ENCODE measurements around the gene TMED6. TPM values are rescaled to one million over a fixed set of nuclear protein-coding genes. Genes with fewer than 3 reads are reported as not detected.

Gene TMED6
- total RNA-seq, 4 donors from 2014 or later: not detected

DNA sequence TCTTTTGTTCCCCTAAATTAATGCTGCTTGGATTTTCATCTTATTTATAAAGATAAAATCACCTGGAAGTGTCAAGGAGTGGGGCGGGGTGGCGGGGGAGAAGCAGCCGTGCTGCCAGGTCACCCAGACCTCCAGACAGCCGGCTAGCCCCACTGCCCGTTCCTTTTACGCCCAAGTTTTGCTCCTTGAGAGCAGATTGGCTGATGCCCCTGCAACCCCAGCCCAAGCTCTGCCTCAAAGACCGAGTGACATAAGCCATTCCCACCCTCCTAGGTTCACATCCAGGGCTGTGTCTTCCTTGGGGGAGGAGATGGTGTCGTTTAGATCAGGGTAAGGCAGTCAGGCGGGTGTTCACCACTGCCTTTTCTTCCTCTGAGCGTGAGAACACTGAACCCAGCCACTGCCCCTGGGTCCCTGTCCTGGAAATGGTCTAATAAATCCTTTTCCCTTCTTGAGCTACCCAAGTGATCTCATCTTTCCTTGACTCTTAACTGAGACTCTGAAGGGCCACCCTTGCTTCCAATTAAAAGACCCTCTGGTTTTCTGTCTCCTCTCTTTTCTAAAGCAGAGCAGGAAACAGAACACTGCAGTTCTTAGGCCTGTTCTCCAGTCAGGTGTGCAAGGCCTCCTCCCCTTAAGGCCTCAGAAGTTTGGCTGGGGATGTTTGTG, 26.9 kb downstream of the TMED6 start:
- TF ChIP-seq POLR2A (IDR thresholded peaks at IDR 0.05): no peak
- TF ChIP-seq, protein P1, sequence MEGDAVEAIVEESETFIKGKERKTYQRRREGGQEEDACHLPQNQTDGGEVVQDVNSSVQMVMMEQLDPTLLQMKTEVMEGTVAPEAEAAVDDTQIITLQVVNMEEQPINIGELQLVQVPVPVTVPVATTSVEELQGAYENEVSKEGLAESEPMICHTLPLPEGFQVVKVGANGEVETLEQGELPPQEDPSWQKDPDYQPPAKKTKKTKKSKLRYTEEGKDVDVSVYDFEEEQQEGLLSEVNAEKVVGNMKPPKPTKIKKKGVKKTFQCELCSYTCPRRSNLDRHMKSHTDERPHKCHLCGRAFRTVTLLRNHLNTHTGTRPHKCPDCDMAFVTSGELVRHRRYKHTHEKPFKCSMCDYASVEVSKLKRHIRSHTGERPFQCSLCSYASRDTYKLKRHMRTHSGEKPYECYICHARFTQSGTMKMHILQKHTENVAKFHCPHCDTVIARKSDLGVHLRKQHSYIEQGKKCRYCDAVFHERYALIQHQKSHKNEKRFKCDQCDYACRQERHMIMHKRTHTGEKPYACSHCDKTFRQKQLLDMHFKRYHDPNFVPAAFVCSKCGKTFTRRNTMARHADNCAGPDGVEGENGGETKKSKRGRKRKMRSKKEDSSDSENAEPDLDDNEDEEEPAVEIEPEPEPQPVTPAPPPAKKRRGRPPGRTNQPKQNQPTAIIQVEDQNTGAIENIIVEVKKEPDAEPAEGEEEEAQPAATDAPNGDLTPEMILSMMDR (IDR thresholded peaks at IDR 0.05): no peak
- Histone ChIP-seq H3K27ac (no peak overlapping the region), H3K4me3 (no peak overlapping the region), H3K27me3 (no peaks in the 10 kb centered on the region), H3K9me3 (no peaks in the 10 kb centered on the region), H3K4me1 (peaks cover 15 to 59% (median 33%) of the 10 kb centered on the region in 3 donors), H3K36me3 (peaks cover 34 to 86% (median 52%) of the 10 kb centered on the region in 3 donors)
- intact Hi-C loops (cut with DNase I): no loop called here
- 75 to 77% methylated on average over 10 of the region's 10 CpGs for WGBS, 2 donors
- no peak for DNase-seq

DNA sequence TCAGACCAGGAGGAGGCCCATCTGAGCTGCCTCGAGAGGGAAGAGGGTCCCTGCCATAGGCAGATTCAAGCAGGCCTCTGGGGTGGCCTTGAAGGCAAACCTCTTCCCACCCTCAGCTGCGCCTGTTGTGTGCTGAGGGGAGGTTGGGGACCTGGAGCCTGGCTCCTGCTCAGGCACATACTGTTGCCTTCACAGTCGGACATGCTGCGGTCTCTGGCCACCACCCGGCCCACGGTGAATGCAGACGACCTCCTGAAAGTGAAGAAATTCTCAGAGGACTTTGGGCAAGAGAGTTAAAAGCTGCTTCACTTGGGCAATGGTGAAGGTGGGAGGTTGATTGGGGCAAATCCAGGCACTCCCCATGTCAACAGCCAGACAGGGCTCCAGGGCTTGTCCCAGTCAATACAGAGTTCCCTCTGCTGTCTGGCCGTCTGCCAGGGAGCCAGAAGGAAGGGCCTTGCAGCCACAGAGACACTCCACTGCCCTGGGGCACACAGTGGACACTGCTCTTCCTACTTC, 27.5 kb downstream of the TMED6 start:
- Histone ChIP-seq H3K27me3 (no peaks in the 10 kb centered on the region), H3K9me3 (no peaks in the 10 kb centered on the region), H3K4me1 (peaks cover 9 to 53% (median 27%) of the 10 kb centered on the region in 3 donors), H3K27ac (no peak overlapping the region), H3K36me3 (peaks cover 39 to 92% (median 58%) of the 10 kb centered on the region in 3 donors), H3K4me3 (no peak overlapping the region)
- 73 to 77% methylated on average over 6 to 7 of the region's 8 CpGs for WGBS, 2 donors
- intact Hi-C loops (cut with DNase I): no loop called here
- no peak for DNase-seq
- TF ChIP-seq, protein P1 (IDR thresholded peaks at IDR 0.05): no peak
- TF ChIP-seq POLR2A (IDR thresholded peaks at IDR 0.05): no peak

DNA sequence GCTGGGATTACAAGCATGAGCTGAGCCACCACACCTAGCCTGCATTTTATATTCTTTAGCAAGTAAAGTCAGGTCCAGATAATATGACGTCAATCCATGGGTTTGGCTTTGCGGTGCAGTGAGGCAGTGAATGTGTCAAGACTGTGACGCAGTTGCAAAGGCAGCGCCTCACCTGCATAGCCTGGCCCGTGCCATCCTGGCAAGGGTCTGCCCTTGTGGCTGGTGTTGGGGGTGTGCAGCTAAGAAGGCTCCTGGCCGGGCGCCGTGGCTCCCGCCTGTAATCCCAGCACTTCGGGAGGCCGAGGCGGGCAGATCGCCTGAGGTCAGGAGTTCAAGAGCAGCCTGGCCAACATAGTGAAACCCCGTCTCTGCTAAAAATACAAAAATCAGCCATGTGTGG, 28.2 kb downstream of the TMED6 start:
- H3K27ac ChIP-seq: no peak overlapping the region
- DNase-seq: no peak
- peaks cover 3 to 46% (median 21%) of the 10 kb centered on the region in 3 donors for H3K4me1 ChIP-seq
- H3K9me3 ChIP-seq: no peaks in the 10 kb centered on the region
- 93 to 100% methylated on average over 3 to 5 of the region's 14 CpGs for WGBS, 2 donors
- TF ChIP-seq POLR2A (IDR thresholded peaks at IDR 0.05): no peak
- TF ChIP-seq, protein P1 (IDR thresholded peaks at IDR 0.05): no peak
- no peaks in the 10 kb centered on the region for H3K27me3 ChIP-seq
- peaks cover 46 to 99% (median 65%) of the 10 kb centered on the region in 3 donors for H3K36me3 ChIP-seq
- H3K4me3 ChIP-seq: no peak overlapping the region
- intact Hi-C loops (cut with DNase I): no loop called here

DNA sequence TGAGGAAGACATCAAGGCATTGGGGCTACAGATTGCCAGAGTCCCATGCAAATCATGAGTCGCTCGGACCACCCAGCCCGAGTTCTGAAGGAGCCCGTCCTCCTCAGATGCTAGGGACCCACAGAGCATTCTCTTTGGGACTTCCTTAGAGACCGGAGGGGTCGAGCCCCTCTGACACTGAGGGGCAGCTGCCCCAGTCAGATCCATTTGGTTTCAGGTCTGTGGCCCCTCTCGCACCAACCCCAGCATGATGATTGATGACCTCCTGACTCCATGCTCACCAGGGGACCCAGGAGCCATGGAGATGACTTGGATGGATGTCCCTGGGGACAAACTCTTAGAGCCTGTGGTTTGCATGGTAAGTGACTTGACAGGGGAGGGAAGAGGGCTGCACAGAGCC, 29.2 kb downstream of the TMED6 start:
- H3K4me1 ChIP-seq: peaks cover 0 to 36% (median 12%) of the 10 kb centered on the region in 3 donors
- 67% methylated on average over 1 of the region's 7 CpGs; no CpG with 5 or more reads in 1 of the 2 donors for WGBS, 2 donors
- H3K36me3 ChIP-seq: peaks cover 51 to 100% (median 72%) of the 10 kb centered on the region in 3 donors
- no peaks in the 10 kb centered on the region for H3K9me3 ChIP-seq
- TF ChIP-seq, protein P1 (IDR thresholded peaks at IDR 0.05): no peak
- no peak for TF ChIP-seq POLR2A (IDR thresholded peaks at IDR 0.05)
- DNase-seq: no peak
- H3K4me3 ChIP-seq: no peak overlapping the region
- H3K27ac ChIP-seq: no peak overlapping the region
- no peaks in the 10 kb centered on the region for H3K27me3 ChIP-seq
- intact Hi-C loops (cut with DNase I): no loop called here

DNA sequence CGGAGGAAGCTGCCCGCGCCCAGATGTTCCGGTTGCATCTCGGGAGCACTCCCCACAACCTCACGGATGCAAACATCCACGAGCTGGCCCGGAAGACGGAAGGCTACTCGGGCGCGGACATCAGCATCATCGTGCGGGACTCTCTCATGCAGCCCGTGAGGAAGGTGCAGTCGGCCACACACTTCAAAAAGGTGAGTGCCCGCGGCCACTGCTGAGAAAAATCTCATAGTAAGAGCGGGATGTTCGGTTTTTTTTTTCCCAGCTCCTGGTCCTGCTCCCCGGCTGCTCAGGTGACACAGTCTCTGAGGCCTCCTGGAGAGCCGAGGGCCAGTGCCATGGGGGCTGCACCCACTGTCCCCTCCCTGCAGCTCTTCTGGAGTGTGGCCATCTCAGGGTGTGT, 30.5 kb downstream of the TMED6 start:
- Histone ChIP-seq H3K36me3 (peaks cover 58 to 100% (median 80%) of the 10 kb centered on the region in 3 donors), H3K9me3 (no peaks in the 10 kb centered on the region), H3K27me3 (no peaks in the 10 kb centered on the region), H3K4me3 (no peak overlapping the region), H3K27ac (no peak overlapping the region), H3K4me1 (peaks cover 0 to 23% (median 3%) of the 10 kb centered on the region in 3 donors)
- intact Hi-C loops (cut with DNase I): no loop called here
- DNase-seq: no peak
- 88 to 90% methylated on average over 15 to 19 of the region's 22 CpGs for WGBS, 2 donors
- TF ChIP-seq, protein P1 (IDR thresholded peaks at IDR 0.05): no peak
